ENCODE measurements around the gene GANC.

Gene GANC

DNA sequence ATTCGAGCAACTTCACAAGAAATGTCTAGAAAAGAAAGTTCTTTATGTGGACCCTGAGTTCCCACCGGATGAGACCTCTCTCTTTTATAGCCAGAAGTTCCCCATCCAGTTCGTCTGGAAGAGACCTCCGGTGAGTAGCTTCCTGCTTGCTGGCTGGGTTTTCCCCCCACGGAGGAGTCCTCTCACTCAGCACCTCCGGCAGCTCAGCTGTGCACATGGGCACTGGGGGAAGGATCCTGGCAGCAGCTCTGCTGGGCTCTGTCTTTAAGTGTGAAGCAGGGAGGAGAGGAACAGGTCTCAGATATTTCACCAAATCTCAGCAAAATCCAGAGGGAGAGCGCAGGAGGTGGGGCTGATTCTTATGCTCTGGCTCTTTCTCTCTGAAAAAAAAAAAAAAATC is 87.0 kb downstream of the GANC start:
- H3K4me1 ChIP-seq (ENCODE audit: control insufficient read depth, insufficient read depth, low read length), result peaks cover 20% of the 10 kb centered on the region
- no peaks in the 10 kb centered on the region for H3K36me3 ChIP-seq (ENCODE audit: control insufficient read depth, insufficient read depth, low read length)
- no peak overlapping the region for H3K27ac ChIP-seq (ENCODE audit: low read depth, low read length)
- no peak overlapping the region for H3K4me3 ChIP-seq (ENCODE audit: low read depth, low read length)
- no peaks in the 10 kb centered on the region for H3K9me3 ChIP-seq (ENCODE audit: control insufficient read depth, insufficient read depth, low read length)
- H3K27me3 ChIP-seq (ENCODE audit: control insufficient read depth, insufficient read depth, low read length), result 0 out of 2 replicates have a peak, but pooled peaks cover 1% of the 10 kb centered on the region
- H3K9ac ChIP-seq (ENCODE audit: low read depth, low read length), result no peak overlapping the region

DNA sequence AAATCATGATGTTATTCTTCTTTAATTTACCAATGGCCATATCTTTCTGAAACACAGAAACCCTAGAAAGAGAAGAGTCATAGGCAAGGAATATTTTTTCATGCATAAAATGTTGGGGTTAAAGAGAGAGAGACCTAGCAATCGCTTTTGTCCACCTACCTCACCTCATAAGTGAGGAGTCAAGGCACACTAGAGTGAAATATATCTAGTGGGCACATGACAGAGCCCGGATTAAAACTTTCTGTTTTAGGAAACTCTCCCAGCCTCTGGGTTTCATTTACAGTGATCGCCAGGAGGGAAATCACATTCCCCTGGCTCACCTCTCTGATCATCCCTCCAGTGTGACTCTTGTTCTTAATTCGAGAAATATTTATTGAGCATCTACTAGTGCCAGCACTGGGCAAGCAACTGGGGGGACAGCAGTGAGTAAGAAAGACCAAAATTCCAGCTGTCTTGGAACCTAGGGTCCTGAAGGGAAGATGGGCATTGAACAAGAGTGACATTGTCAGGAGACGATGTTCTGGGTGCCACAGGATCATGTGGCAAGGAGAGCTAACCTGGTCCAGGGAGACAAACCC is 87.6 kb downstream of the GANC start:
- Histone ChIP-seq H3K27ac (ENCODE audit: low read depth, low read length) (no peak overlapping the region), H3K36me3 (ENCODE audit: control insufficient read depth, insufficient read depth, low read length) (no peaks in the 10 kb centered on the region), H3K9ac (ENCODE audit: low read depth, low read length) (no peak overlapping the region), H3K4me1 (ENCODE audit: control insufficient read depth, insufficient read depth, low read length) (peaks cover 20% of the 10 kb centered on the region), H3K4me3 (ENCODE audit: low read depth, low read length) (no peak overlapping the region), H3K9me3 (ENCODE audit: control insufficient read depth, insufficient read depth, low read length) (no peaks in the 10 kb centered on the region), H3K27me3 (ENCODE audit: control insufficient read depth, insufficient read depth, low read length) (peaks cover 5% of the 10 kb centered on the region; the same call in 1 of the 2 replicates)

DNA sequence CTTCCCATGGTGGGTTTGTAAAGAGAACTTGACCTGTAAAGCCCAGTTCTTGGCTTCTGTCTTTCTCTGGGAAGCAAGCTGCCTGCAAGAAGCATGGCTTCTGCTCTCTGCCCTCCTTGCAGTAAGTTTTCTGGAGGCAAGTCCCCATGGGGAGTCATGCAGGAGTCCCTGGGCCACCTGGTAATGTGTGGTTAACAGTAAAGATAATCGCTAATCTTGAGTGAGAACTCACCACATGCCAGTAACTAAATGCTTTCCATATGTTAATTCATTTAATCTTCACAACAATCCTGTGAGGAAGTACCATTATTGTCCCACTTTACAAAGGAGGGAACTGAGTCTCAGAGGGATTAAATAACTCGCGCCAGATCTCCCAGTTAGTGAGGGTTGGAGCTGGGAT is 90.5 kb downstream of the GANC start:
- H3K9ac ChIP-seq (ENCODE audit: low read depth, low read length), result no peak overlapping the region
- H3K36me3 ChIP-seq (ENCODE audit: control insufficient read depth, insufficient read depth, low read length), result no peaks in the 10 kb centered on the region
- no peak overlapping the region for H3K4me3 ChIP-seq (ENCODE audit: low read depth, low read length)
- H3K27ac ChIP-seq (ENCODE audit: low read depth, low read length), result peak overlapping the region; percentile 72
- peaks cover 5% of the 10 kb centered on the region; the same call in 1 of the 2 replicates for H3K27me3 ChIP-seq (ENCODE audit: control insufficient read depth, insufficient read depth, low read length)
- peaks cover 4% of the 10 kb centered on the region; the same call in 1 of the 2 replicates for H3K9me3 ChIP-seq (ENCODE audit: control insufficient read depth, insufficient read depth, low read length)
- H3K4me1 ChIP-seq (ENCODE audit: control insufficient read depth, insufficient read depth, low read length), result peaks cover 20% of the 10 kb centered on the region

DNA sequence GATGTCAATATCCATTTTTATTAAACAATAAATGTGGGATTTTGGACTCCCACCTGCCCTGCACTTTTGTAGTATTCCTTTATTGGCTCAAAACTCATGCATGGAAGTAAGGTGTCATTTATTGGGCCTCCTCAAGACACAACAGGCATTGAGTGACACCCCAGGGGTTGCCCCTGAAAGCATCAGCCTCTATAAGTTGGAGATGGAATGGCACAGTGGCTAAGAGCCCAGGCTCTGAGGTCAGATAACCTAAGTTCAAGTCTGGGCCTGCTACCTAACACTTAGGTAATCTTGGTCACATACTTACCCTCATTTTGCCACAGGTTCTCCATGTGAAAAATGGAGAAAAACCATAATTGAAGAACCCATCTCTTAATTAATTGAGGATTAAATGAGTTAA is 90.9 kb downstream of the GANC start:
- Histone ChIP-seq H3K27me3 (ENCODE audit: control insufficient read depth, insufficient read depth, low read length) (peaks cover 5% of the 10 kb centered on the region; the same call in 1 of the 2 replicates), H3K27ac (ENCODE audit: low read depth, low read length) (peak overlapping the region; percentile 72), H3K36me3 (ENCODE audit: control insufficient read depth, insufficient read depth, low read length) (no peaks in the 10 kb centered on the region), H3K9ac (ENCODE audit: low read depth, low read length) (no peak overlapping the region), H3K9me3 (ENCODE audit: control insufficient read depth, insufficient read depth, low read length) (peaks cover 7% of the 10 kb centered on the region), H3K4me3 (ENCODE audit: low read depth, low read length) (no peak overlapping the region), H3K4me1 (ENCODE audit: control insufficient read depth, insufficient read depth, low read length) (peaks cover 20% of the 10 kb centered on the region)

DNA sequence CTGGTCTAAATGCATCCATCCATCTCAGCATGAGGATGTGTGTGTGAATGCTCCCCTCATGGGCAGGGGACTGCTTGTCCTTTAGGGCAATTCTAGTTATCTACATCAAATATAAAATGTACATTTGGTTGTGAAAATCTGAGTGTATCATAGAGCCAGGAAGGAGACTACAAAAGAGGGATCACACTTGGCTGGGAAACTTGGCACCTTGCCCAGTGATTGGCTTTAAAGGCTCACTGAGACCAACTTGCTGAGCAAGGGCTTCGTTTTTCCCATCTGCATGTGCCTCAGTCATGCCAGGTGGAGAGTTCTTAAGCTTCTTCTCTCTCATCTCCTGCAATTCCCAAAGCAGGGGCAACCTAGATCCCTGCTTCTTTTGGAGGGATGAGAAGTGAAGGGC is 91.5 kb downstream of the GANC start:
- Histone ChIP-seq H3K4me3 (ENCODE audit: low read depth, low read length) (no peak overlapping the region), H3K4me1 (ENCODE audit: control insufficient read depth, insufficient read depth, low read length) (peaks cover 20% of the 10 kb centered on the region), H3K36me3 (ENCODE audit: control insufficient read depth, insufficient read depth, low read length) (no peaks in the 10 kb centered on the region), H3K9me3 (ENCODE audit: control insufficient read depth, insufficient read depth, low read length) (peaks cover 7% of the 10 kb centered on the region), H3K27me3 (ENCODE audit: control insufficient read depth, insufficient read depth, low read length) (peaks cover 5% of the 10 kb centered on the region; the same call in 1 of the 2 replicates), H3K9ac (ENCODE audit: low read depth, low read length) (no peak overlapping the region), H3K27ac (ENCODE audit: low read depth, low read length) (no peak overlapping the region)

DNA sequence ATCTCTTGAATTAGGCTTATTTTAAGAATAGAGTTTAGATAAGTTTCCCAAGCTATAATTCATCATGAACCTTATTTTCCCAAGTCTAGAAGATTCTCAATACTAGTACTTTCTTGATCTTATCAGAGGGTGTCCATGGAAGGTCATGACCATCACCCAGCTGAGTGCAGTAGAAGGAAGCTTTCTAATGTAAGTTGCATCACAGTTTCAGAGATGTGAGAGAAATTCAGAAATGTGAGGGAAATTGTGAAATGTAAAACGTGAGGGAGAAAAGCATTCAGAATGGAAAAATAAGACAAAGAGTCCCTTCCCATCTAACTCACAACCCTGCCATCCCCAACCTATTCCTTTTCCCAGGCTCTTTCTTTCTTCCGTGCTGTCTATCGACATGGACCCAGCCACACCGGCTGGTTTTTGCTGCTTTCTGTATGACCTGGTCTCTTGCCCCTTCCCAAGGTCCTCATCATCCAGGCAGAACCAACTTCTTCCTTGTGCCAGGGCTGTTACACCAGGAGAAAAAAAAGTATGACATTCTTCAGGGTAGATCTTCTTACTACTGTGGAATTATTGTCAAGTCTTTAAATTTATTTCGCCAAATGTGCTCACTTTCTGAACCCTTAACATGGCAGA is 93.0 kb downstream of the GANC start:
- Histone ChIP-seq H3K4me1 (ENCODE audit: control insufficient read depth, insufficient read depth, low read length) (peaks cover 20% of the 10 kb centered on the region), H3K9ac (ENCODE audit: low read depth, low read length) (no peak overlapping the region), H3K27me3 (ENCODE audit: control insufficient read depth, insufficient read depth, low read length) (peaks cover 5% of the 10 kb centered on the region; the same call in 1 of the 2 replicates), H3K9me3 (ENCODE audit: control insufficient read depth, insufficient read depth, low read length) (peaks cover 7% of the 10 kb centered on the region), H3K27ac (ENCODE audit: low read depth, low read length) (no peak overlapping the region), H3K36me3 (ENCODE audit: control insufficient read depth, insufficient read depth, low read length) (no peaks in the 10 kb centered on the region), H3K4me3 (ENCODE audit: low read depth, low read length) (no peak overlapping the region)

DNA sequence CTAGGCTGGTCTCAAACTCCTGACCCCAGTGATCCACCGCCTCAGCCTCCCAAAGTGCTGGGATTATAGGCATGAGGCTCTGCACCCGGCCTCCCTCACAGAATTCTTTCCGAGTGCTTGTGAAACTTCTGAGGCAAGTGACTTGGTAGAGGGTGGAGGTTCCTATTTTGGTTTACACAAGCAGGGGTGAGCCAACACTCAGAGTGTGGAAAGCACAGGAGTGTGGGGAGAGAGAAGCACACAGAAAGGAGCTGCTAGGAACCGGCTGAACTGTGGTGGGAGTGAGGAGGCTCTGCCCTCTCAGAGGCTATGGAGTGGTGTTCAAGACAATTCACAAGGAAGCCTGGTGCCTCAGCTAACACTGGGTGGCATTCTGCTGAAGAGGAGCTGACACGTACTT is 94.0 kb downstream of the GANC start:
- Histone ChIP-seq H3K27me3 (ENCODE audit: control insufficient read depth, insufficient read depth, low read length) (peaks cover 5% of the 10 kb centered on the region; the same call in 1 of the 2 replicates), H3K36me3 (ENCODE audit: control insufficient read depth, insufficient read depth, low read length) (no peaks in the 10 kb centered on the region)

DNA sequence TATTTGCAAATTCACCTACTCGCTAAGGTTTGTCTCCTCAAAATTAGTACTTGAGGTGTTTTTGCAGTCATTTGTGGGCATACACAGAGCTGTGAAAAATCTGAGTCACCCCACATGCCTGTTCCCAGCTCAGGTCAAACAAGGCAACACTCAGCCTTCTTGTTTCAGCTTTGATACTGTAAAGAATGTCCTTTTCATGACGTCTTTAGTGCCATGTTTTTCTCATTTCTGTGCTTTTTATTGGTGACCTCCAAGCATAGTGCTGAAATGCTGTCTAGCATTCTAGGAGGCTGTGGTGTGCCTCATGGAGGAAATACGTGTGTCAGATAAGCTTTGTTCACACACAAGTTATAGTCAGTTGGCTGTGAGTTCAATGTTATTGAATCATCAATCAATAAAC is 95.1 kb downstream of the GANC start:
- no peak overlapping the region for H3K9ac ChIP-seq (ENCODE audit: low read depth, low read length)
- peaks cover 14% of the 10 kb centered on the region for H3K4me1 ChIP-seq (ENCODE audit: control insufficient read depth, insufficient read depth, low read length)
- peaks cover 11% of the 10 kb centered on the region for H3K9me3 ChIP-seq (ENCODE audit: control insufficient read depth, insufficient read depth, low read length)
- H3K27ac ChIP-seq (ENCODE audit: low read depth, low read length), result no peak overlapping the region
- peaks cover 5% of the 10 kb centered on the region; the same call in 1 of the 2 replicates for H3K27me3 ChIP-seq (ENCODE audit: control insufficient read depth, insufficient read depth, low read length)
- H3K4me3 ChIP-seq (ENCODE audit: low read depth, low read length), result no peak overlapping the region
- H3K36me3 ChIP-seq (ENCODE audit: control insufficient read depth, insufficient read depth, low read length), result no peaks in the 10 kb centered on the region

More for the DNA sequence above, 94.0 kb downstream of the GANC start:
- no peak overlapping the region for H3K9ac ChIP-seq (ENCODE audit: low read depth, low read length)
- no peak overlapping the region for H3K27ac ChIP-seq (ENCODE audit: low read depth, low read length)
- peaks cover 11% of the 10 kb centered on the region for H3K9me3 ChIP-seq (ENCODE audit: control insufficient read depth, insufficient read depth, low read length)
- no peak overlapping the region for H3K4me3 ChIP-seq (ENCODE audit: low read depth, low read length)
- peaks cover 20% of the 10 kb centered on the region for H3K4me1 ChIP-seq (ENCODE audit: control insufficient read depth, insufficient read depth, low read length)

DNA sequence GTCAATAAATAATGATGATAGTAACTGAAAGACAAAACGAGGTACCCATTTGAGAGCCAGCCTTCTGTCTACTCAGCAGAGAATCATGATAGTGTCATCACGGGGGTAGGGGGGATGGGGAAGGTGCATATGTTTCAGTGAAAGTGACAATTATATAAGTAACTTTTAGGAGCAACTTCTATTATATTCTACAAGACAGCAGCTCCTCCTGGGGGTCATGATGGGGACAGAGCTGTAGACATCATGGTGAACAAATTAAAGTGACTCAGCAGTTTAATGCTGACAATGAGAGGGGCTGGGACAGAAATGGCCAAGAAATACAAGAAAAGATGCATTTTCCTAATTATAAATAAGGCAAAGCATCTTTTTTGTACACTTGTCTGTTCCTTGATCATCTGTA is 98.1 kb downstream of the GANC start:
- peaks cover under 1% of the 10 kb centered on the region; the same call in 1 of the 2 replicates for H3K27me3 ChIP-seq (ENCODE audit: control insufficient read depth, insufficient read depth, low read length)
- no peak overlapping the region for H3K4me3 ChIP-seq (ENCODE audit: low read depth, low read length)
- peaks cover 11% of the 10 kb centered on the region for H3K9me3 ChIP-seq (ENCODE audit: control insufficient read depth, insufficient read depth, low read length)
- no peak overlapping the region for H3K27ac ChIP-seq (ENCODE audit: low read depth, low read length)
- no peak overlapping the region for H3K9ac ChIP-seq (ENCODE audit: low read depth, low read length)
- no peaks in the 10 kb centered on the region for H3K36me3 ChIP-seq (ENCODE audit: control insufficient read depth, insufficient read depth, low read length)
- no peaks in the 10 kb centered on the region for H3K4me1 ChIP-seq (ENCODE audit: control insufficient read depth, insufficient read depth, low read length)

DNA sequence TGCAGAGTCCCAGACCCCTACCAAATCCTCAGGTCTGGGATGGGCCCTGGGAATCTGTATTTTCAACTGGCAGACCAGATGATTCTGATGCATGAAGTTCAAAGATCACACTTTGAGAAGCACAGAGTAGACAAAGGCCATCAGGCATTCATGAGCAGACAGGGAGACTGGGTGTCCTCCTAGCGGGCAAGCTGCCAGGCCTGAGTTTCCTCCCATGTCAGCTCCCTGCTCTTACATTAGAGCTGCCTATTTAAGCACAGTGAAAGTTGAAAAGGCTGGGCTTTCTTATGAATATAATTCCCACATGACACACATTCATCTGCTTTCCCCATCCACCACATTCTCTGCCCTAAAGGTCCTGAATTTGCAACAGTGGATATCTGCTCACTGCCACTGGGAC is 100.3 kb downstream of the GANC start:
- Histone ChIP-seq H3K9me3 (ENCODE audit: control insufficient read depth, insufficient read depth, low read length) (peaks cover 20% of the 10 kb centered on the region), H3K27me3 (ENCODE audit: control insufficient read depth, insufficient read depth, low read length) (peaks cover 9% of the 10 kb centered on the region; the same call in 1 of the 2 replicates), H3K4me3 (ENCODE audit: low read depth, low read length) (no peak overlapping the region)

DNA sequence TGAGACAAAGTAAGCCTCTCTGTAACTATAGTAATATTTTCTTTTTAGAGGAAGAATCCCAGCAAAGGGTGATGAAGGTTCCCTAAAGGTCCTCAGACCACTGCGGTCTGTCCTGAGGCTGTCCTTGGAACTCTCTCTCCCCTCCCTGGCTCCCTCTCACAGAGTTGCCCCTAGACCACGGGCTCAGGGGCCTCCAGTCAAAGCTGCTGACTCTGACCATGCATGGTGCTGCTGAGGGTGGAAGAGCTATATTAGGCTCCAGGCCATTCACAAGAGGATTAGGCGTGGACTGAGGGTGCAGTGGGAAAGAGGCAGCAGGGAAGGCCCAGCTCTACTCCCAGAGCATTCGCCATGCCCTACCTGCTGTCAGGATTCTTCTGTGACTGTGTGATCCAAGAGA is 100.9 kb downstream of the GANC start:
- H3K27me3 ChIP-seq (ENCODE audit: control insufficient read depth, insufficient read depth, low read length), result peaks cover 9% of the 10 kb centered on the region; the same call in 1 of the 2 replicates
- H3K4me3 ChIP-seq (ENCODE audit: low read depth, low read length), result no peak overlapping the region
- no peaks in the 10 kb centered on the region for H3K36me3 ChIP-seq (ENCODE audit: control insufficient read depth, insufficient read depth, low read length)
- H3K9ac ChIP-seq (ENCODE audit: low read depth, low read length), result no peak overlapping the region
- H3K4me1 ChIP-seq (ENCODE audit: control insufficient read depth, insufficient read depth, low read length), result no peaks in the 10 kb centered on the region
- H3K9me3 ChIP-seq (ENCODE audit: control insufficient read depth, insufficient read depth, low read length), result peaks cover 15% of the 10 kb centered on the region
- H3K27ac ChIP-seq (ENCODE audit: low read depth, low read length), result no peak overlapping the region

More for the DNA sequence above, 100.3 kb downstream of the GANC start:
- H3K36me3 ChIP-seq (ENCODE audit: control insufficient read depth, insufficient read depth, low read length), result no peaks in the 10 kb centered on the region
- no peak overlapping the region for H3K27ac ChIP-seq (ENCODE audit: low read depth, low read length)
- H3K9ac ChIP-seq (ENCODE audit: low read depth, low read length), result no peak overlapping the region
- no peaks in the 10 kb centered on the region for H3K4me1 ChIP-seq (ENCODE audit: control insufficient read depth, insufficient read depth, low read length)
